ENCODE data around the gene ORM1. TPM values are rescaled to one million over a fixed set of nuclear protein-coding genes. Genes with fewer than 3 reads are reported as not detected.

Gene ORM1
- total RNA-seq, 1 donor from 2014 or later: 9.2 TPM

DNA sequence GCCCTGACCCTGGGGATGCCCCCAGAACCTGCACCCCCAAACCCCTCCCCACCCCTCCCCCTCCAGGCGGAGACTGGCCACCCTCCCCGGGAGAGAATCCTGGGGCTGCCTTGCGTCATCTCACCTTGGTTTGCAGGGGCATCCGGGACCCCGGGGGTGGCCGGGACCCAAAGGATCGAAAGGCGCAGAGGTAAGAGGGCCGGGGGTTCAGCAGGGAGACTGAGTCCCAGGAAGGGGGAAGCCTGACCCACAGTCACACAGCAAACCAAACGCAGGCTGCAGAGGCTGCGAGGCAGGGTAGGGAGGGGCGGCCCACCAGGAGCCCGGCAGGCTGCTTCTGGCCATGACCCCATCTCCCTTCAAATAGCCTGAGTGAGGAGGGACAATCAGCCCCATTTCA is 33.8 kb upstream of the ORM1 start:
- H3K27me3 ChIP-seq (ENCODE audit: low read depth): no peaks in the 10 kb centered on the region
- intact Hi-C loops (cut with DNase I): no loop called here
- peaks cover 6% of the 10 kb centered on the region for H3K36me3 ChIP-seq
- no peak for TF ChIP-seq CTCF (IDR thresholded peaks at IDR 0.05)
- no peaks in the 10 kb centered on the region for H3K4me1 ChIP-seq
- H3K4me3 ChIP-seq: no peak overlapping the region
- no peak overlapping the region for H3K27ac ChIP-seq
- ATAC-seq: no peak
- H3K9me3 ChIP-seq: no peaks in the 10 kb centered on the region
- DNase-seq: peak; percentile 22

DNA sequence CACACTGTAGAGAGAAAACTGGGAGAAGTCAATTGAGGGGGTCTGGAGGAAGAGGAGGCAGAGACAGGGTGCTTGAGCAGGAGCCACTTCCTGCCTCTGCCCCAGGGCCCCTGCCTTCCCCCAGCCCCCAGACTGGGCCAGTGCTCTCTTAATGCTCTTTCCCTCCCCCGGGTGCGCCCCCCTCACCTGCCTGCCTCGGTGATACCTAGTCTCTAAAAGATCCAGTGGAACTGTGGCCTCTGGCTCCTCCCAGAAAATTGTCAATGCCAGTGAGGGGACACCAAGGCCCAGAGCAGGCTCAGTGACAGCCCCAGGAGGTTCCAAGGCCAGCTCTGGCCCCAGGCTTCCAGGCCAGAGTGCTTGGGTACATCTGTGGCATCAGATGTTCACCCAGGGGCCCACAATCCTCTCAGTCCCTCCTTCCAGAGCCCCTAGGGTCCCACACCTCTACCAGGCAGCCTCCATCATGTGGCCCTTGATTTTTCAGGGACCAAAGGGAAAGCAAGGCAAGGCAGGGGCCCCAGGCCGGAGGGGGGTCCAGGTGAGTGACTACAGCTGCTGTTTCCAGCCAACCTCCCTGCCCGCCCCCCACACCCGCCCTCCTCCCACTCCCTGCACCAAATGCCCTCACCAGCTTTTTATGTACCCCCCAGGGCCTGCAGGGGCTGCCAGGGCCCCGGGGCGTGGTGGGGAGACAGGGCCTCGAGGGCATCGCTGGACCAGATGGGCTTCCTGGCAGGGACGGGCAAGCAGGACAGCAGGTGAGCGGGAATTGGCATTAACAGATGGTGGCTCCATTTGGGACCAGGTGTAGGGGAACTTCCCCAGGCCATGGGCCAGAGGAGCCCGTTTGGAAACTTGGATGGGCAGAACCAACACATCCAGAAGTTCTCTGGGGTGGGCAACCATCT is 33.1 kb upstream of the ORM1 start:
- peak; percentile 32 for DNase-seq
- Histone ChIP-seq H3K36me3 (peaks cover 6% of the 10 kb centered on the region), H3K27ac (no peak overlapping the region), H3K9me3 (peaks cover 4% of the 10 kb centered on the region), H3K4me3 (no peak overlapping the region), H3K4me1 (no peaks in the 10 kb centered on the region), H3K27me3 (ENCODE audit: low read depth) (no peaks in the 10 kb centered on the region)
- no peak for ATAC-seq
- intact Hi-C loops (cut with DNase I): loop anchor here (10.0 kb wide), 1 partner anchor 185 kb away; no protein-coding TSS in a partner anchor
- TF ChIP-seq CTCF (IDR thresholded peaks at IDR 0.05): no peak

DNA sequence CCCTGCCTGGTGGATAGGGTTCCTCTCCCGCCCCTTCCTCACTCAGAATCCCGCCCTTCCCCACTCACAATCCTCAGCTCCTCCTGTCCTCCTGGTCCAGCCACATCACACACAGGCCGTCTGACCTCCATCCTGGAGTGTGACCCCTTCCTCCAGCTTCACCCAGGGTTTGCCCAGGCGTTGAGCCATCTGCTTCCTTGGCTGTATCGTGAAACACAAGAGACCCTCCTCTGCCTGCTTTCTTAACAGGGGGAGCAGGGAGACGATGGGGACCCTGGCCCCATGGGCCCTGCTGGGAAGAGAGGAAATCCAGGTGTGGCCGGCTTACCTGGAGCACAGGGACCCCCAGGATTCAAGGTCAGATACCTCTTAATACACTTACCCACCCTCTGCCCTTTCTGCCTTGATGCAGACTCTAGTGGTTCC is 32.3 kb upstream of the ORM1 start:
- H3K9me3 ChIP-seq: peaks cover 4% of the 10 kb centered on the region
- DNase-seq: peak; percentile 32
- H3K4me1 ChIP-seq: no peaks in the 10 kb centered on the region
- no peaks in the 10 kb centered on the region for H3K27me3 ChIP-seq (ENCODE audit: low read depth)
- intact Hi-C loops (cut with DNase I): loop anchor here (10.0 kb wide), 1 partner anchor 186 kb away; no protein-coding TSS in a partner anchor
- no peak for TF ChIP-seq CTCF (IDR thresholded peaks at IDR 0.05)
- peaks cover 6% of the 10 kb centered on the region for H3K36me3 ChIP-seq
- no peak overlapping the region for H3K27ac ChIP-seq
- no peak overlapping the region for H3K4me3 ChIP-seq
- no peak for ATAC-seq

- no peak overlapping the region for H3K27ac ChIP-seq
- DNase-seq: peak; percentile 77
- H3K9me3 ChIP-seq: peaks cover 4% of the 10 kb centered on the region
- peaks cover 6% of the 10 kb centered on the region for H3K36me3 ChIP-seq
- H3K27me3 ChIP-seq (ENCODE audit: low read depth): no peaks in the 10 kb centered on the region
- peak; percentile 98 for TF ChIP-seq CTCF (IDR thresholded peaks at IDR 0.05)
- intact Hi-C loops (cut with DNase I): loop anchor here (10.0 kb wide), 1 partner anchor 186 kb away; no protein-coding TSS in a partner anchor
- ATAC-seq: peak; percentile 65 to 69
- no peak overlapping the region for H3K4me3 ChIP-seq
- no peaks in the 10 kb centered on the region for H3K4me1 ChIP-seq
Measured at GRCh38 chr9:114291064-114291474, 31.8 kb upstream of the ORM1 start.

- intact Hi-C loops (cut with DNase I): loop anchor here (10.0 kb wide), 1 partner anchor 187 kb away; no protein-coding TSS in a partner anchor
- Histone ChIP-seq H3K27me3 (ENCODE audit: low read depth) (no peaks in the 10 kb centered on the region), H3K36me3 (peaks cover 6% of the 10 kb centered on the region), H3K9me3 (peaks cover 9% of the 10 kb centered on the region), H3K27ac (no peak overlapping the region), H3K4me3 (no peak overlapping the region), H3K4me1 (no peaks in the 10 kb centered on the region)
- DNase-seq (peak; percentile 19), ATAC-seq (no peak)
- TF ChIP-seq CTCF (IDR thresholded peaks at IDR 0.05): no peak
Measured at GRCh38 chr9:114291886-114292590, 30.9 kb upstream of the ORM1 start.
